HepG2 (cell line): ENCODE measurements around the gene ETV1. TPM values are rescaled to one million over a fixed set of nuclear protein-coding genes. Genes with fewer than 3 reads are reported as not detected.

Source experiments
- ATAC-seq: fragments of 200-7000 bp; cut with Tn5 transposase; 3 replicates; pipeline ENCODE4 v1.9.1; 2020; ENCODE audit warnings: mild to moderate bottlenecking, moderate library complexity
- BruUV-seq: library from RNA; stranded (reverse); fragments of 400-500 nt; replicated peaks from 2 replicates; lab custom pipeline; 2021; lab: Mats Ljungman, UMichigan
- CTCF ChIA-PET: fragments of 300-600 bp; formaldehyde crosslinking; extraction: SDS; loops from one replicate; lab custom pipeline; 2021; ENCODE audit warnings: low total read pairs, inconsistent platforms, low intra/inter-chr PET ratio; lab: Yijun Ruan, JAX
- POLR2A ChIA-PET: fragments of 350-600 bp; sonication (Branson Sonifier 250); formaldehyde crosslinking; loops from one replicate; lab custom pipeline; 2020; ENCODE audit warnings: antibody characterized with exemption, inconsistent platforms; lab: Yijun Ruan, JAX
- DNase-seq: peaks from one replicate; pipeline ENCODE4 v3.0.0-alpha.2; 2015; ENCODE audit warnings: low spot score
- FAIRE-seq: peaks from 3 replicates; lab custom pipeline; 2011; peaks lifted over from hg19 to GRCh38; lab: Jason Lieb, UNC
- H2AFZ ChIP-seq: one replicate; pipeline ENCODE4 v1.6.1; 2011; ENCODE audit warnings: low read length, inconsistent platforms
- H3K27ac ChIP-seq: fragments of 300-600 bp; 3 replicates; pipeline ENCODE4 v1.8.0; 2011; ENCODE audit warnings: mixed run types, mild to moderate bottlenecking, mixed read lengths, low read length, inconsistent platforms; ENCODE audit not compliant: insufficient read depth; ENCODE audit errors: extremely low read length
- H3K27me3 ChIP-seq, 2 experiments: fragments of 200-600 bp in 1 of 2; 2 replicates in 1 of 2; 3 replicates in 1 of 2; pipeline versions ENCODE4 v1.6.0 to v1.8.0; 2011; ENCODE audit warnings: low read length in 2 of 2, mild to moderate bottlenecking in 2 of 2, moderate library complexity in 2 of 2, inconsistent platforms in 1 of 2; ENCODE audit not compliant: insufficient read depth in 2 of 2, control insufficient read depth in 1 of 2
- H3K36me3 ChIP-seq, 2 experiments: fragments of 200-600 bp in 1 of 2; replicated peaks in 1 of 2; 2 replicates in 1 of 2; 3 replicates in 1 of 2; pipeline versions ENCODE4 v1.5.1 to v1.8.0; 2011; ENCODE audit warnings: low read length in 2 of 2, inconsistent platforms in 1 of 2; ENCODE audit not compliant: insufficient read depth in 2 of 2, control insufficient read depth in 1 of 2
- H3K4me1 ChIP-seq: 2 replicates; pipeline ENCODE4 v1.5.1; 2012; ENCODE audit warnings: low read length, inconsistent platforms; ENCODE audit not compliant: insufficient read depth
- H3K4me2 ChIP-seq: 2 replicates; pipeline ENCODE4 v1.6.0; 2011; ENCODE audit warnings: low read depth, low read length, inconsistent platforms
- H3K4me3 ChIP-seq, 3 experiments: fragments of 200-600 bp in 1 of 3; sonication (generic), shearing (Covaris generic) in 1 of 3; replicated peaks in 1 of 3; 2 replicates each; pipeline ENCODE4 v1.5.1; 2011 to 2016; ENCODE audit warnings: low read length in 3 of 3, inconsistent platforms in 2 of 3, low read depth in 2 of 3, mild to moderate bottlenecking in 2 of 3, control low read depth in 1 of 3, mixed read lengths in 1 of 3; ENCODE audit not compliant: insufficient read depth in 1 of 3
- H3K79me2 ChIP-seq: one replicate; pipeline ENCODE4 v1.6.1; 2011; ENCODE audit warnings: low read length, inconsistent platforms; ENCODE audit not compliant: insufficient read depth
- H3K9ac ChIP-seq: 2 replicates; pipeline ENCODE4 v1.6.0; 2011; ENCODE audit warnings: mild to moderate bottlenecking, low read depth, low read length, inconsistent platforms; ENCODE audit not compliant: insufficient read depth
- H3K9me3 ChIP-seq: 2 replicates; pipeline ENCODE4 v1.5.1; 2012; ENCODE audit warnings: mild to moderate bottlenecking, low read length
- H4K20me1 ChIP-seq: 2 replicates; pipeline ENCODE4 v1.6.0; 2011; ENCODE audit warnings: inconsistent platforms, mild to moderate bottlenecking, low read length, moderate library complexity; ENCODE audit not compliant: insufficient read depth
- BCL3 ChIP-seq: sonication (generic); formaldehyde crosslinking; IDR thresholded peaks from 2 replicates; pipeline ENCODE4 v1.5.1; 2020; ENCODE audit warnings: mild to moderate bottlenecking, missing genetic modification reagents, moderate library complexity
- EHMT2 ChIP-seq: fragments of 200-600 bp; sonication (generic); IDR thresholded peaks from 2 replicates; pipeline ENCODE4 v1.7.0; 2017; ENCODE audit warnings: antibody characterized with exemption, low read depth, low read length, borderline replicate concordance
- FOXA1 ChIP-seq, 2 experiments: fragments of 450-650 bp in 1 of 2; sonication (generic) in 1 of 2; formaldehyde crosslinking in 1 of 2; IDR thresholded peaks; 2 replicates each; pipeline versions ENCODE4 v1.4.0 to v1.6.1; 2016 to 2020; ENCODE audit warnings: missing genetic modification reagents in 1 of 2
- LRRFIP1 ChIP-seq: sonication (generic); formaldehyde crosslinking; conservative IDR thresholded peaks from 2 replicates; pipeline ENCODE4 v1.4.0; 2020; ENCODE audit warnings: missing genetic modification reagents
- MED8 ChIP-seq: sonication (generic); formaldehyde crosslinking; IDR thresholded peaks from 2 replicates; pipeline ENCODE4 v1.8.1; 2023; ENCODE audit warnings: mild to moderate bottlenecking, missing genetic modification reagents; ENCODE audit not compliant: insufficient replicate concordance
- MXD1 ChIP-seq: sonication (generic); formaldehyde crosslinking; IDR thresholded peaks from 2 replicates; pipeline ENCODE4 v1.4.0; 2020; ENCODE audit warnings: mild to moderate bottlenecking, missing genetic modification reagents
- ZNF263 ChIP-seq: sonication (generic); formaldehyde crosslinking; IDR thresholded peaks from 2 replicates; pipeline ENCODE4 v1.4.0; 2020; ENCODE audit warnings: missing genetic modification reagents
- ZNF414 ChIP-seq: sonication (generic); formaldehyde crosslinking; IDR thresholded peaks from 2 replicates; pipeline ENCODE4 v1.5.0; 2020; ENCODE audit warnings: missing genetic modification reagents
- WGBS: methylation state at CpG from one replicate; pipeline ENCODE4 v1.1.6; 2017; ENCODE audit warnings: low lambda C conversion rate; 5-methylcytosine and 5-hydroxymethylcytosine counted together
- in situ Hi-C: cut with HindIII; loops from 2 replicates; pipeline ENCODE4 v1.10.0; 2017; ENCODE audit warnings: low pct_unique_long_range_greater_than_20kb; ENCODE audit not compliant: extremely low pct_ligation_motif_present
- intact Hi-C: fragments of 100-400 bp; cut with micrococcal nuclease; formaldehyde crosslinking; loops from one replicate; pipeline ENCODE4 v1.10.0; 2022; ENCODE audit not compliant: unreplicated experiment
- polyA plus RNA-seq, 8 experiments: library from polyadenylated mRNA; depleted of rRNA in 3 of 8; stranded (reverse) in 7 of 8; unstranded in 1 of 8; fragments of >200 nt; fragmentation: Illumina TruSeq in 4 of 8; extraction: Trizol in 4 of 8; gene quantifications; 2 replicates each; pipeline versions ENCODE4 v1.2.1 to v1.2.3, GENCODE V29; 2011 to 2016; ENCODE audit warnings: low read depth in 4 of 8, missing spikeins in 1 of 8, mixed read lengths in 1 of 8; ENCODE audit not compliant: insufficient read depth in 1 of 8
- total RNA-seq, 5 experiments: library from RNA; depleted of rRNA; stranded (reverse); fragments of >200 nt; fragmentation: Illumina TruSeq; extraction: Trizol; gene quantifications; 2 replicates each; pipeline ENCODE4 v1.2.3, GENCODE V29; 2016; ENCODE audit warnings: low read depth in 1 of 5

ETV1 gene
- total and polyA plus RNA-seq, 2 of the 13 experiments (the other 11 are each of a cell fraction or from before 2014, with no cell fraction given), result 0.04 to 0.24 TPM

GRCh38 chr7:13933091-13933490 is 56.4 kb downstream of the ETV1 start (continued):
- no peak for TF ChIP-seq LRRFIP1 (CRISPR knock-in tag)

GRCh38 chr7:13932131-13932530 is 57.3 kb downstream of the ETV1 start:
- ATAC-seq (no peak), FAIRE-seq (no peak), DNase-seq (no peak)
- H3K27ac ChIP-seq, result no peak overlapping the region
- H3K9ac ChIP-seq, result no peak overlapping the region
- in situ Hi-C loops (no loop called here), intact Hi-C loops (no loop called here)
- WGBS, result 92% methylated on average over 2 of the region's 2 CpGs
- no peak overlapping the region for H3K4me2 ChIP-seq
- no peak for TF ChIP-seq ZNF263
- no peaks in the 10 kb centered on the region for H3K79me2 ChIP-seq
- BruUV-seq, result no TSS peak
- no peaks in the 10 kb centered on the region for H4K20me1 ChIP-seq
- ChIA-PET POLR2A (no interaction called here), CTCF (no interaction called here)
- H3K9me3 ChIP-seq, result peaks cover 79% of the 10 kb centered on the region
- H3K27me3 ChIP-seq, result no peaks in the 10 kb centered on the region
- H3K4me3 ChIP-seq, result no peak overlapping the region
- H2AFZ ChIP-seq, result no peak overlapping the region
- H3K36me3 ChIP-seq, result no peaks in the 10 kb centered on the region
- H3K4me1 ChIP-seq, result no peaks in the 10 kb centered on the region

- Histone ChIP-seq H4K20me1 (no peaks in the 10 kb centered on the region), H2AFZ (no peak overlapping the region), H3K79me2 (no peaks in the 10 kb centered on the region), H3K9me3 (peaks cover 60% of the 10 kb centered on the region), H3K4me3 (no peak overlapping the region), H3K9ac (no peak overlapping the region), H3K27me3 (no peaks in the 10 kb centered on the region), H3K4me1 (no peaks in the 10 kb centered on the region), H3K4me2 (no peak overlapping the region), H3K27ac (no peak overlapping the region), H3K36me3 (no peaks in the 10 kb centered on the region)
- intact Hi-C loops, result no loop called here
- TF ChIP-seq BCL3 (CRISPR knock-in tag) (no peak), EHMT2 (no peak), ZNF414 (CRISPR knock-in tag) (no peak), MXD1 (no peak), MED8 (CRISPR knock-in tag) (no peak), FOXA1 (IDR thresholded peaks at IDR 0.05) (no peak), FOXA1 (CRISPR knock-in tag; IDR thresholded peaks at IDR 0.05) (no peak)
- in situ Hi-C loops, result no loop called here
- WGBS, result 0% methylated on average over 1 of the region's 1 CpG
- DNase-seq, result no peak
- CTCF ChIA-PET, result no interaction called here
- ATAC-seq, result no peak
- POLR2A ChIA-PET, result no interaction called here
- BruUV-seq, result no TSS peak
- FAIRE-seq, result no peak
Observed at GRCh38 chr7:13921062-13921461, 68.4 kb downstream of the ETV1 start.
